Sigmoid colon (tissue), 7 donors: ENCODE results near the gene SORCS2. TPM values are rescaled to one million over a fixed set of nuclear protein-coding genes. Genes with fewer than 3 reads are reported as not detected.

Experiments used
- DNase-seq: peaks from one replicate; pipeline ENCODE4 v3.0.0-alpha.2; 2019
- H3K27ac ChIP-seq, 4 donors: fragments of 200-600 bp; sonication (generic); one replicate each; pipeline ENCODE4 v1.5.1; 2016 to 2019; ENCODE audit warnings: mild to moderate bottlenecking in 1 of 4
- H3K27me3 ChIP-seq, 3 donors: fragments of 200-600 bp; sonication (generic); one replicate each; pipeline ENCODE4 v1.5.1; 2019; ENCODE audit warnings: mild to moderate bottlenecking in 1 of 3
- H3K36me3 ChIP-seq, 4 donors: fragments of 200-600 bp; sonication (generic); one replicate each; pipeline ENCODE4 v1.5.1; 2016 to 2019
- H3K4me1 ChIP-seq, 4 donors: fragments of 200-600 bp; sonication (generic); one replicate each; pipeline ENCODE4 v1.5.1; 2017 to 2019
- H3K4me3 ChIP-seq, 4 donors: fragments of 200-600 bp; sonication (generic); one replicate each; pipeline ENCODE4 v1.5.1; 2017 to 2019; ENCODE audit warnings: mild to moderate bottlenecking in 2 of 4, moderate library complexity in 1 of 4
- H3K9me3 ChIP-seq, 4 donors: fragments of 200-600 bp in 3 of 4; sonication (generic) in 3 of 4; one replicate each; pipeline versions ENCODE4 v1.5.1 to v1.6.1; 2013 to 2019
- CTCF ChIP-seq, 4 experiments: fragments of 450-650 bp in 3 of 4; fragments of 200-600 bp in 1 of 4; IDR thresholded peaks; one replicate each; pipeline ENCODE4 v1.5.1; 2016 to 2019; ENCODE audit warnings: antibody characterized with exemption in 4 of 4, mild to moderate bottlenecking in 3 of 4, moderate library complexity in 2 of 4
- EP300 ChIP-seq, 4 donors: sonication (generic); formaldehyde crosslinking; IDR thresholded peaks; one replicate each; pipeline ENCODE4 v1.6.1; 2017; ENCODE audit warnings: antibody characterized with exemption in 4 of 4
- POLR2A ChIP-seq, 2 donors: fragments of 450-650 bp; IDR thresholded peaks; one replicate each; pipeline ENCODE4 v1.6.1; 2016; ENCODE audit warnings: antibody characterized with exemption in 2 of 2, mild to moderate bottlenecking in 2 of 2, moderate library complexity in 2 of 2
- POLR2AphosphoS5 ChIP-seq, 4 donors: sonication (generic); formaldehyde crosslinking; IDR thresholded peaks; one replicate each; pipeline ENCODE4 v1.6.1; 2017; ENCODE audit warnings: antibody characterized with exemption in 4 of 4
- WGBS, 2 donors: extraction: QIAGEN DNeasy Blood & Tissue Kit; methylation state at CpG; one replicate each; pipeline ENCODE4 v1.1.7; 2013; 5-methylcytosine and 5-hydroxymethylcytosine counted together
- intact Hi-C: fragments of 100-400 bp; cut with DNase I; formaldehyde crosslinking; loops from one replicate; pipeline ENCODE4 v1.15.1; 2023
- polyA plus RNA-seq, 3 donors: library from polyadenylated mRNA; stranded (reverse); fragments of 200-250 nt; gene quantifications; one replicate each; pipeline ENCODE4 v1.2.3, GENCODE V29; 2013
- total RNA-seq, 4 donors: library from RNA; depleted of rRNA; stranded (reverse); fragments of >200 nt; gene quantifications; one replicate each; pipeline ENCODE4 v1.1.0, GENCODE V29; 2016
- donor health status: healthy with polysubstance abuse.
- donor health status: Bipolar disorder and iron deficiency.
- donor health status: healthy.

SORCS2 gene
- total and polyA plus RNA-seq, 7 donors: 1.8 to 6.4 (median 3.9) TPM; not detected in 2

- Histone ChIP-seq H3K4me3 (no peak overlapping the region), H3K4me1 (peaks cover 0 to 34% (median 25%) of the 10 kb centered on the region in 4 donors), H3K9me3 (no peaks in the 10 kb centered on the region), H3K27me3 (no peaks in the 10 kb centered on the region), H3K27ac (peak overlapping the region in 1 of 4 donors; percentile 50), H3K36me3 (no peaks in the 10 kb centered on the region)
- 89% methylated on average over 6 of the region's 6 CpGs for WGBS, 2 donors
- intact Hi-C loops: no loop called here
- TF ChIP-seq POLR2AphosphoS5 (IDR thresholded peaks at IDR 0.05) (no peak), CTCF (IDR thresholded peaks at IDR 0.05) (no peak), EP300 (IDR thresholded peaks at IDR 0.05) (no peak), POLR2A (IDR thresholded peaks at IDR 0.05) (no peak)
- no peak for DNase-seq
Observed at GRCh38 chr4:7752649-7753048, 560.3 kb downstream of the SORCS2 start.

- TF ChIP-seq POLR2AphosphoS5 (IDR thresholded peaks at IDR 0.05) (peak in 1 of 4 donors; percentile 32), POLR2A (IDR thresholded peaks at IDR 0.05) (no peak)
- peak overlapping the region in 1 of 4 donors; percentile 50 for H3K27ac ChIP-seq
- no peak overlapping the region for H3K4me3 ChIP-seq
- 91 to 94% methylated on average over 15 of the region's 15 CpGs for WGBS, 2 donors
- no peaks in the 10 kb centered on the region for H3K36me3 ChIP-seq
- no peaks in the 10 kb centered on the region for H3K9me3 ChIP-seq
- no peak for DNase-seq
- intact Hi-C loops: no loop called here
- peaks cover 0 to 40% (median 31%) of the 10 kb centered on the region in 4 donors for H3K4me1 ChIP-seq
- H3K27me3 ChIP-seq: no peaks in the 10 kb centered on the region
Observed at GRCh38 chr4:7753271-7753670, 560.9 kb downstream of the SORCS2 start.

- intact Hi-C loops: no loop called here
- WGBS, 2 donors: 84 to 86% methylated on average over 15 of the region's 15 CpGs
- DNase-seq: no peak
- H3K4me3 ChIP-seq: no peak overlapping the region
- peaks cover 0 to 42% (median 32%) of the 10 kb centered on the region in 4 donors for H3K4me1 ChIP-seq
- H3K27me3 ChIP-seq: no peaks in the 10 kb centered on the region
- no peaks in the 10 kb centered on the region for H3K9me3 ChIP-seq
- H3K27ac ChIP-seq: peak overlapping the region in 1 of 4 donors; percentile 50
- TF ChIP-seq EP300 (IDR thresholded peaks at IDR 0.05) (no peak), CTCF (IDR thresholded peaks at IDR 0.05) (no peak), POLR2A (IDR thresholded peaks at IDR 0.05) (no peak), POLR2AphosphoS5 (IDR thresholded peaks at IDR 0.05) (no peak)
- H3K36me3 ChIP-seq: no peaks in the 10 kb centered on the region
Observed at GRCh38 chr4:7753931-7754465, 561.7 kb downstream of the SORCS2 start.

- intact Hi-C loops: no loop called here
- WGBS, 2 donors: 91% methylated on average over 21 of the region's 21 CpGs
- Histone ChIP-seq H3K9me3 (no peaks in the 10 kb centered on the region), H3K4me1 (peaks cover 0 to 41% (median 31%) of the 10 kb centered on the region in 4 donors), H3K27me3 (no peaks in the 10 kb centered on the region), H3K36me3 (no peaks in the 10 kb centered on the region), H3K4me3 (no peak overlapping the region), H3K27ac (no peak overlapping the region)
- TF ChIP-seq POLR2A (IDR thresholded peaks at IDR 0.05): no peak
- TF ChIP-seq CTCF (IDR thresholded peaks at IDR 0.05): no peak
- TF ChIP-seq EP300 (IDR thresholded peaks at IDR 0.05): no peak
- no peak for TF ChIP-seq POLR2AphosphoS5 (IDR thresholded peaks at IDR 0.05)
- DNase-seq: no peak
Observed at GRCh38 chr4:7754565-7755262, 562.4 kb downstream of the SORCS2 start.

- 87 to 89% methylated on average over 16 of the region's 16 CpGs for WGBS, 2 donors
- TF ChIP-seq POLR2A (IDR thresholded peaks at IDR 0.05) (no peak), EP300 (IDR thresholded peaks at IDR 0.05) (no peak), CTCF (IDR thresholded peaks at IDR 0.05) (no peak), POLR2AphosphoS5 (IDR thresholded peaks at IDR 0.05) (no peak)
- Histone ChIP-seq H3K27me3 (no peaks in the 10 kb centered on the region), H3K27ac (no peak overlapping the region), H3K4me1 (peaks cover 0 to 35% (median 27%) of the 10 kb centered on the region in 4 donors), H3K4me3 (no peak overlapping the region), H3K9me3 (no peaks in the 10 kb centered on the region), H3K36me3 (peaks cover 0 to 5% (median 0%) of the 10 kb centered on the region in 4 donors)
- no peak for DNase-seq
- intact Hi-C loops: no loop called here
Observed at GRCh38 chr4:7755561-7755960, 563.2 kb downstream of the SORCS2 start.
